Measurements from ENCODE around the gene NDUFAF8. TPM values are rescaled to one million over a fixed set of nuclear protein-coding genes. Genes with fewer than 3 reads are reported as not detected.

Gene NDUFAF8
- total RNA-seq, 1 experiment from 2014 or later = 65.0 TPM

GRCh38 chr17:81194225-81194760, 44.8 kb upstream of the NDUFAF8 start:
- Mint-ChIP-seq H3K36me3 (ENCODE audit: insufficient read depth, unreplicated experiment) (peaks cover 6% of the 10 kb centered on the region), H3K9me3 (ENCODE audit: unreplicated experiment) (no peaks in the 10 kb centered on the region), H3K27ac (ENCODE audit: unreplicated experiment) (no peak overlapping the region), H3K4me3 (ENCODE audit: unreplicated experiment) (no peak overlapping the region), H3K27me3 (ENCODE audit: insufficient read depth, unreplicated experiment) (no peaks in the 10 kb centered on the region), H3K4me1 (ENCODE audit: low read depth, unreplicated experiment) (no peaks in the 10 kb centered on the region)
- H3K9me3 ChIP-seq = no peaks in the 10 kb centered on the region
- ChIA-PET POLR2A (no interaction called here), CTCF (no interaction called here)
- BruUV-seq (replicated peaks) = no TSS peak
- no peaks in the 10 kb centered on the region; the same call in 1 of the 2 replicates for H3K36me3 ChIP-seq (ENCODE audit: control insufficient read depth, insufficient read depth, low read length)
- no peak for TF ChIP-seq CTCF (IDR thresholded peaks at IDR 0.05; ENCODE audit: insufficient read depth in 1 of 2, low read depth in 1 of 2, low read length in 1 of 2, severe bottlenecking in 1 of 2, unreplicated experiment in 1 of 2)
- no peak overlapping the region for H3K4me3 ChIP-seq (ENCODE audit: low read depth, low read length)
- H3K27me3 ChIP-seq (replicated peaks; ENCODE audit: control insufficient read depth, insufficient read depth, low read length) = no peaks in the 10 kb centered on the region
- intact Hi-C loops (cut with micrococcal nuclease; ENCODE audit: unreplicated experiment) = no loop called here
- no peaks in the 10 kb centered on the region for H3K4me1 ChIP-seq
- no peak for DNase-seq

- CTCF ChIA-PET = no interaction called here
- no peaks in the 10 kb centered on the region; the same call in 1 of the 2 replicates for H3K36me3 ChIP-seq (ENCODE audit: control insufficient read depth, insufficient read depth, low read length)
- Mint-ChIP-seq H3K4me3 (ENCODE audit: unreplicated experiment) (no peak overlapping the region), H3K27me3 (ENCODE audit: insufficient read depth, unreplicated experiment) (no peaks in the 10 kb centered on the region), H3K36me3 (ENCODE audit: insufficient read depth, unreplicated experiment) (peaks cover 6% of the 10 kb centered on the region), H3K27ac (ENCODE audit: unreplicated experiment) (no peak overlapping the region), H3K4me1 (ENCODE audit: low read depth, unreplicated experiment) (no peaks in the 10 kb centered on the region), H3K9me3 (ENCODE audit: unreplicated experiment) (no peaks in the 10 kb centered on the region)
- intact Hi-C loops (cut with micrococcal nuclease; ENCODE audit: unreplicated experiment) = no loop called here
- H3K9me3 ChIP-seq = no peaks in the 10 kb centered on the region
- TF ChIP-seq CTCF (IDR thresholded peaks at IDR 0.05; ENCODE audit: insufficient read depth in 1 of 2, low read depth in 1 of 2, low read length in 1 of 2, severe bottlenecking in 1 of 2, unreplicated experiment in 1 of 2) = no peak
- BruUV-seq (replicated peaks) = no TSS peak
- DNase-seq = no peak
- H3K27me3 ChIP-seq (replicated peaks; ENCODE audit: control insufficient read depth, insufficient read depth, low read length) = no peaks in the 10 kb centered on the region
- POLR2A ChIA-PET = no interaction called here
- H3K4me3 ChIP-seq (ENCODE audit: low read depth, low read length) = no peak overlapping the region
- H3K4me1 ChIP-seq = no peaks in the 10 kb centered on the region
Observed at GRCh38 chr17:81194941-81195901, 43.9 kb upstream of the NDUFAF8 start.

GRCh38 chr17:81195941-81196495, 43.1 kb upstream of the NDUFAF8 start:
- Mint-ChIP-seq H3K27me3 (ENCODE audit: insufficient read depth, unreplicated experiment) (no peaks in the 10 kb centered on the region), H3K9me3 (ENCODE audit: unreplicated experiment) (no peaks in the 10 kb centered on the region), H3K4me3 (ENCODE audit: unreplicated experiment) (no peak overlapping the region), H3K27ac (ENCODE audit: unreplicated experiment) (no peak overlapping the region), H3K36me3 (ENCODE audit: insufficient read depth, unreplicated experiment) (peaks cover 6% of the 10 kb centered on the region), H3K4me1 (ENCODE audit: low read depth, unreplicated experiment) (no peaks in the 10 kb centered on the region)
- DNase-seq = no peak
- no peak for TF ChIP-seq CTCF (IDR thresholded peaks at IDR 0.05; ENCODE audit: insufficient read depth in 1 of 2, low read depth in 1 of 2, low read length in 1 of 2, severe bottlenecking in 1 of 2, unreplicated experiment in 1 of 2)
- Histone ChIP-seq H3K36me3 (ENCODE audit: control insufficient read depth, insufficient read depth, low read length) (no peaks in the 10 kb centered on the region), H3K9me3 (no peaks in the 10 kb centered on the region), H3K4me1 (no peaks in the 10 kb centered on the region), H3K27me3 (replicated peaks; ENCODE audit: control insufficient read depth, insufficient read depth, low read length) (no peaks in the 10 kb centered on the region), H3K4me3 (ENCODE audit: low read depth, low read length) (no peak overlapping the region)
- CTCF ChIA-PET = no interaction called here
- BruUV-seq (replicated peaks) = no TSS peak
- intact Hi-C loops (cut with micrococcal nuclease; ENCODE audit: unreplicated experiment) = no loop called here
- POLR2A ChIA-PET = no interaction called here
